NT2/D1 (cell line): ENCODE data around the gene ZNF516.

Source experiments
- DNase-seq: peaks from one replicate; pipeline ENCODE4 v3.0.0-alpha.2; 2011; ENCODE audit warnings: low read depth, low spot score
- H3K27me3 ChIP-seq: 2 replicates; pipeline ENCODE4 v1.6.0; 2011; ENCODE audit warnings: mild to moderate bottlenecking; ENCODE audit not compliant: insufficient read length, insufficient read depth
- H3K36me3 ChIP-seq: 2 replicates; pipeline ENCODE4 v1.6.1; 2011; ENCODE audit warnings: mild to moderate bottlenecking, low read length, mixed read lengths; ENCODE audit not compliant: insufficient read depth, insufficient read length
- H3K4me1 ChIP-seq: 2 replicates; pipeline ENCODE4 v1.5.1; 2011; ENCODE audit not compliant: insufficient read depth, insufficient read length
- H3K4me3 ChIP-seq: 2 replicates; pipeline ENCODE4 v1.5.1; 2011; ENCODE audit warnings: low read depth; ENCODE audit not compliant: insufficient read length
- H3K9ac ChIP-seq: 2 replicates; pipeline ENCODE4 v1.6.0; 2011; ENCODE audit warnings: low read depth; ENCODE audit not compliant: insufficient read length
- H3K9me3 ChIP-seq: 2 replicates; pipeline ENCODE4 v1.5.1; 2011; ENCODE audit warnings: mild to moderate bottlenecking, low read length; ENCODE audit not compliant: insufficient read depth
- SUZ12 ChIP-seq: IDR thresholded peaks from 2 replicates; pipeline ENCODE4 v1.6.1; 2011; ENCODE audit not compliant: insufficient read length, insufficient read depth; ENCODE audit errors: extremely low read depth
- YY1 ChIP-seq: IDR thresholded peaks from 2 replicates; pipeline ENCODE4 v1.6.1; 2011; ENCODE audit not compliant: insufficient read length, insufficient read depth
- ZNF274 ChIP-seq: IDR thresholded peaks from 2 replicates; pipeline ENCODE4 v1.6.1; 2011; ENCODE audit warnings: mild to moderate bottlenecking, low read depth, low read length

Gene ZNF516

DNA sequence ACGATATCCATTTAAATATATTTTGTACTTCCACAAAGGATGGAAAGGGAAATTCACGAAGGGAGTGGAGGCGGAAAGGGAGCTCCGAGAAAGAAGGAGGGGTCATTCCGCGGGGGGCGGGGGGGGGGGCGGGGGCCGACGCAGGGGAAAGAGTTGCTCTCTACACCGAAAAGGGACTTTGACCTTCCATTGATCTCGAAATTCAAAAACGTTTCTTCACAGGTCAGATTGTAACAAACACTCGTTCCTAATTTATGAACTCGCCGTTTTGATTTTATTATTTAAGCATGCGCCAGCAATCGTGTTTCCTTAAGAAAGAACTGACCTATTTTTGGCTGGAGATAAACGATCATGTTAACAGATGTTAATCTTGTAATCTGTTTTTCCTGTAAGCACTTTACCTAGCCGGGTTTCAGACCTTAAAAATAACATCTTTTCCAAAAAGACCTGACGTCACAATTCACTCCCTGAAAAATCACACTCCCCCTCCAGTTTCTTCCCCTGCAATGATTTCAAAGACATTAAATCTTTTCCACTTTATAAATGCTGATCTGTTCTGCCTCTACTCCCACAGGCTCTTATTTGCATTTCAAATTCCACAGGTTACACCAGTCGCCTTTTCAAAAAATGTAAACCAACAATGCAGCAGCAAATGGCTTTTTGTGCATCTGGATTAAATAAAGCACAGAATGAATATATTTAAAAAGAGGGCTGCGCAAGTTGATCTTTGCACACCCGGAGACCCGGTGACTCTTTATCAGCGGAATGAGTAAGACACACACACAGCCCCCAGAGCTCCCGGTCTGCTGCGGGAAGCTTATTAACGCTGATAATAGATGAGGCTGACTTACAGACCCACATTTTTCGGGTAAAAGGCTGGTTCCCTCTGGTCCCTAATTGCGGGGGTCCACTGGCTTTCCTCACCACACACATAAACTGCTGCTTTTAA is 1.6 kb downstream of the ZNF516 start:
- DNase-seq: no peak
- H3K27me3 ChIP-seq: peaks cover 11% of the 10 kb centered on the region
- no peaks in the 10 kb centered on the region for H3K4me1 ChIP-seq
- TF ChIP-seq YY1: no peak
- TF ChIP-seq ZNF274: no peak
- TF ChIP-seq SUZ12: no peak
- H3K9me3 ChIP-seq: no peaks in the 10 kb centered on the region
- H3K4me3 ChIP-seq: peak overlapping the region; percentile 68
- H3K36me3 ChIP-seq: no peaks in the 10 kb centered on the region
- H3K9ac ChIP-seq: peak overlapping the region; percentile 74

DNA sequence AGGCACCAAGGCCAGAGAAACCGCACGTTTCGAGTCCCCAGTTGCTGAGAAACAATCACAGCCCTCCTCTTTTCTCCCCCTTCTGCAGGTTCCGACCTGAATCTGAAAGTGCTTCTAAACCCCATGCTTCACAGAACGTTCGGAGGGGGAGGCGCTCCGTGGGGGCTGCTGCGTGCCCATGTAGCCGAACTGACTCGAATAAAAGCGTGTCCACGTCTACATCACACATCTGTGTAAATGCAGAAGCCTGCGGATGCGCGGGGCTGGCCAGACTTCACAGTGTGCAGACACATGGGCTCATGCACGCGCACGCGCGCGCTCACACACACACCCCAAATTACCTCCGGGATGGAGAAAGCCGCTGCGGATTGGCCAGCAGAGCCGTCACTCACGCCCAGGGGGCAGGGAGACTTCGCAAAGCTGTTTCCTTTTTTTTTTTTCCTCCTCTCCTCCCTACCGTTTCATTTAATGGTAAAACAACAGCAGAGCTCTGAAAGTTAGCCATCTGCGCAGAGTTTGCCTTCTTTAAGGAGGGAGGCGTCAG is 2.3 kb downstream of the ZNF516 start:
- H3K4me1 ChIP-seq: peaks cover under 1% of the 10 kb centered on the region
- H3K4me3 ChIP-seq: peak overlapping the region; percentile 68
- TF ChIP-seq SUZ12: no peak
- no peak for TF ChIP-seq YY1
- no peak for TF ChIP-seq ZNF274
- H3K9ac ChIP-seq: peak overlapping the region; percentile 74
- no peaks in the 10 kb centered on the region for H3K9me3 ChIP-seq
- H3K27me3 ChIP-seq: peaks cover 11% of the 10 kb centered on the region
- DNase-seq: peak; percentile 90
- H3K36me3 ChIP-seq: no peaks in the 10 kb centered on the region

DNA sequence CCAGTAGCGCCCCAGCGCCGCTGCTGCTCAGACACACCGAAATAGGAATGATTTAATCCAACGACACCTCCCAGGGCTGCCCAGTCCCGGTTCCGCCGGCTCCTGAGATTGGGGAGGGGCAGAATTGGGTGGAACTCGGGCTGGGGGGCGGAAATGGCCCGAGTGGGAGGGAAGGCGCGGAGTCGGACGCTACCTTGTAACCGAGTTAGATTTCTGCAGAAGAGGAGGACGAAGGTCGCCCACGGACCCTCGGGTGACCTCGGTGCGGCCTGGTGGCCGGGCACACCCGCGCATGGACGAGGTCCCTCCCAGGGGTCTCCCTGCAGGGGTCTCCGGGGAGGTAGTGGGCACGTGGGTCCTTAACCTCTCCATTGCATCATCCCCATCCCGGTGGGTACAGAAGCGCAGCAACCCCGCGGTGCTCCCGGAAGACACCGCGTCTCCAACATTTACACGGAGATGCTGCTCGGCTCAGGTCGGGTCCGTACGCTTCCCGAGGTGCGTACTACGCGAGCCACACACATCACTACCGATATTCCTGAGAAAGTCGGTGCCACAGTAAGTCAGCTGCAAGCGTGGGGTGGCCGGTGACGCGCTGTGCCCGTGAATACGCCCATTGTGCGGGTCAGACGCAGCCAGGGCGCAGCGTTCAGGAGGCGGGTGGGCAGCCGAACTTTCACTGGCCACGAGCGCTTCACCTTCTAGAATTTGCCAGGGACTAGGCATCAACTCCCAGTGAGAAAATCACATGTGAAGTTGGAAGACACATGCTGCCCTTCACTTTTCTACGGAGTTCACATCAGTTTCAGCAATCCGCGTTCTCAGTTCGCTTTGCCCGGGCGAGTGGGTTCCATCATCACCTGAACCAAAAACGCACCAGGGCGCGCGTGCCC is 3.0 kb downstream of the ZNF516 start:
- DNase-seq: no peak
- Histone ChIP-seq H3K27me3 (peaks cover 4% of the 10 kb centered on the region), H3K4me1 (peaks cover 3% of the 10 kb centered on the region), H3K9ac (peak overlapping the region; percentile 74), H3K9me3 (no peaks in the 10 kb centered on the region), H3K36me3 (no peaks in the 10 kb centered on the region), H3K4me3 (peak overlapping the region; percentile 68)
- no peak for TF ChIP-seq YY1
- TF ChIP-seq ZNF274: no peak
- no peak for TF ChIP-seq SUZ12

DNA sequence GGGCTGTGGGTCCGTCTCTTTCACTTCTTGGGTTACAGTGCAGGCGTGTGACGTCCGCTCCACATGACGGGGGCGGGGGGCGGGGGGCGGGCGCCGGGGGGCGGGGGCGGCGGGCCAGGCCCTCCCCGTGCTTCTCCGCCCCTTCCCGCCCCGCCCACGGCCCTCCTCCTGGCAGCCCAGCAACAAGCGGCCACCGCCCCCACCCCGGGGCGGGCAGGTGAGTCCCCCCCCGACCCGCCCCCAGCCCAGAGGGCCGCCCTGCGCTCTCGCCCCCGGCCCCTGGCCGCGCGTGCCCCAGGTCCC is 3.6 kb downstream of the ZNF516 start:
- no peaks in the 10 kb centered on the region for H3K36me3 ChIP-seq
- H3K4me3 ChIP-seq: peak overlapping the region; percentile 68
- DNase-seq: no peak
- H3K9ac ChIP-seq: peak overlapping the region; percentile 74
- H3K27me3 ChIP-seq: peaks cover 3% of the 10 kb centered on the region
- TF ChIP-seq YY1 (no peak), ZNF274 (no peak), SUZ12 (no peak)
- no peaks in the 10 kb centered on the region for H3K9me3 ChIP-seq
- peaks cover 3% of the 10 kb centered on the region for H3K4me1 ChIP-seq

DNA sequence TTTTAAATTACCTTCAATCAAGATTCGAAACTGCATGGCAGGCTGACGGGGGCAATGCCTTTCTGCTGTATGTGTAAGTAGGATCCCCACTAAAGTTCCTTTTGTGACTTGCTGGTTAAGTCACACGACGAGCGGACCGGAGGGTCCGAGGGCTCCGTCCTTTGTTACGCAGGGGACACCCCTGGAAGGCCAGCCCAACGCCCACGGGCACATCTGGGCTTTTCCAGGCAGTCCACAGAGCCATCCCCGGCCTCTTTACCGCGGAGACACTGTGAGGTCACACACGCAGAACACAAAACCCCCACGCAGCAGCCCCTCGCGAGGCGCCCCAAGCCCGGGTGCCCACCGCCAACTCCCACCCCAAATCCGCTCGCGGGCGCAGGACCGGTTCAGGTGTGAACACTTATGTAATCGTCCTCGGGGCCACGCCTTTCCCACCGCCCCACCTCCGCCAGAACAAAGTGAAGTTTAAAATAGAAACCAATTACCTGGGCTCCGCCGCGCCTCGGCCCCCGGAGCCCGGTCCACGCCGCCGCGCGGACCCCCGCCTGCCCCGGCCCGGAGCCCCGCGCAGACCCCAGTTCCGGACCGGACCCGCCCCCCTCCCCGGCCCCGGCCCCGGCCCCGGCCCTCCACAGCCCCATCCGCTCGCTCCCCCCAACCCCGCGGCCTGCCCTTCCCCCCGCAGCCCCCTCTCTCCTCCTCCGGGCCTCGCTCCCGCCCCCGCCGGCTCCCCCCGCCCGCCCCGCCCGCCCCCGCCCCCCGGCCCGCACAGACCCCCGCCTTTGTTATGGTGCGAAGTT is 4.2 kb downstream of the ZNF516 start:
- no peak for DNase-seq
- H3K9ac ChIP-seq: peak overlapping the region; percentile 74
- H3K36me3 ChIP-seq: no peaks in the 10 kb centered on the region
- H3K4me1 ChIP-seq: peaks cover 3% of the 10 kb centered on the region
- H3K27me3 ChIP-seq: peaks cover 3% of the 10 kb centered on the region
- peak overlapping the region; percentile 69 for H3K4me3 ChIP-seq
- TF ChIP-seq SUZ12 (no peak), YY1 (no peak), ZNF274 (no peak)
- no peaks in the 10 kb centered on the region for H3K9me3 ChIP-seq

DNA sequence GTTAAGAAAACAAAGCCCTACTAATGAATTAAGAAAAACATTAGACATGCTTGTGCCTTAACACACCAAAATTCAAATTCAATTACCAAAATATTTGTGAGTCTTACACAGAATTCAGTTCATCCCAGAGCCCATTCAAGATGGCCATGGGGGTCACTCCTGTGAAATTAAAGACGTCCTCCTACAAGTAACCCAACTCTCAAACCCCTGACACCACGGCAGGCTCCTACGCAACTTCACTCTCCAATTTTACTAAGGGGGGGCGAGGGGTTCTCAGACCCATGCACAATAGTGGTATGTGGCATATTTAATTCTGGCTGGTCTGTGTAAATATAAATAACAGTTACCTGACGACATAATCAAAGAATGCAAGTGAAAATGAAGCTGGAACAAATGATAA is 5.0 kb downstream of the ZNF516 start:
- no peaks in the 10 kb centered on the region for H3K36me3 ChIP-seq
- peaks cover 3% of the 10 kb centered on the region for H3K27me3 ChIP-seq
- DNase-seq: no peak
- H3K4me3 ChIP-seq: peak overlapping the region; percentile 69
- no peaks in the 10 kb centered on the region for H3K9me3 ChIP-seq
- TF ChIP-seq SUZ12 (no peak), ZNF274 (no peak), YY1 (no peak)
- no peak overlapping the region for H3K9ac ChIP-seq
- H3K4me1 ChIP-seq: peaks cover 3% of the 10 kb centered on the region
